HAP-1 (cell line): Measurements from ENCODE around the gene DRD1.

ENCODE experiments used
- DNase-seq, 2 experiments: peaks; one replicate each; pipeline ENCODE4 v3.0.0-alpha.2; 2016 to 2020; ENCODE audit warnings: low spot score in 2 of 2
- H3K27me3 ChIP-seq: fragments of 250-450 bp; sonication (Bioruptor Pico); 2 replicates; pipeline ENCODE4 v1.5.1; 2020; ENCODE audit warnings: low read depth, mild to moderate bottlenecking, moderate library complexity
- H3K36me3 ChIP-seq: fragments of 250-450 bp; sonication (Bioruptor Pico); replicated peaks from 2 replicates; pipeline ENCODE4 v1.5.1; 2020; ENCODE audit warnings: mild to moderate bottlenecking
- H3K4me1 ChIP-seq: fragments of 250-450 bp; sonication (Bioruptor Pico); 2 replicates; pipeline ENCODE4 v1.5.1; 2020; ENCODE audit warnings: mild to moderate bottlenecking
- H3K4me3 ChIP-seq: fragments of 250-450 bp; sonication (Bioruptor Pico); 2 replicates; pipeline ENCODE4 v1.5.1; 2020; ENCODE audit warnings: mild to moderate bottlenecking, moderate library complexity
- H3K9me3 ChIP-seq: fragments of 250-450 bp; sonication (Bioruptor Pico); 2 replicates; pipeline ENCODE4 v1.5.1; 2020; ENCODE audit warnings: mild to moderate bottlenecking, moderate library complexity
- in situ Hi-C: fragments of 300-500 bp; cut with MboI; formaldehyde crosslinking; loops from 3 replicates; pipeline ENCODE4 v1.14.3; 2020; ENCODE audit warnings: low sequenced_read_pairs, inconsistent platforms, mixed read lengths

DRD1 gene

GRCh38 chr5:175392236-175392635 lies 51.7 kb downstream of the DRD1 start:
- in situ Hi-C loops: no loop called here
- Histone ChIP-seq H3K4me1 (no peaks in the 10 kb centered on the region), H3K9me3 (no peaks in the 10 kb centered on the region), H3K27me3 (no peaks in the 10 kb centered on the region), H3K36me3 (no peaks in the 10 kb centered on the region), H3K4me3 (no peak overlapping the region)
- no peak for DNase-seq

- in situ Hi-C loops: no loop called here
- H3K27me3 ChIP-seq: no peaks in the 10 kb centered on the region; the same call in 1 of the 2 replicates
Observed at GRCh38 chr5:175390352-175391083, 53.5 kb downstream of the DRD1 start.

More at GRCh38 chr5:175390352-175391083, 53.5 kb downstream of the DRD1 start:
- H3K9me3 ChIP-seq: no peaks in the 10 kb centered on the region
- no peak for DNase-seq
- H3K36me3 ChIP-seq: no peaks in the 10 kb centered on the region
- no peaks in the 10 kb centered on the region for H3K4me1 ChIP-seq
- no peak overlapping the region for H3K4me3 ChIP-seq
